A549 (cell line): ENCODE measurements around the gene TMEM121. TPM values are rescaled to one million over a fixed set of nuclear protein-coding genes. Genes with fewer than 3 reads are reported as not detected.
A peak's percentile ranks its signal among the peaks of the same experiment; 100 is the strongest.

Experiments
- ATAC-seq, 2 experiments: fragments of 200-7000 bp in 1 of 2; fragments of >200 bp in 1 of 2; cut with Nextera tagmentation in 1 of 2; cut with Tn5 transposase in 1 of 2; 3 replicates each; pipeline versions ENCODE4 v1.8.0 to v1.9.1; 2018 to 2020; ENCODE audit warnings: mild to moderate bottlenecking in 1 of 2, moderate library complexity in 1 of 2
- CTCF ChIA-PET: fragments of 300-600 bp; sonication (Branson Sonifier 250); formaldehyde crosslinking; extraction: SDS; loops from one replicate; lab custom pipeline; 2021; ENCODE audit warnings: antibody characterized with exemption, inconsistent platforms; lab: Yijun Ruan, JAX
- POLR2A ChIA-PET: fragments of 350-600 bp; formaldehyde crosslinking; extraction: SDS; loops from one replicate; lab custom pipeline; 2021; ENCODE audit warnings: antibody characterized with exemption, inconsistent platforms; lab: Yijun Ruan, JAX
- DNase-seq, 2 experiments: peaks; one replicate each; pipeline versions ENCODE4 v3.0.0 to v3.0.0-alpha.2; 2011 to 2016; ENCODE audit warnings: low read depth in 1 of 2, low spot score in 1 of 2
- FAIRE-seq: peaks from 2 replicates; lab custom pipeline; 2011; peaks lifted over from hg19 to GRCh38; lab: Jason Lieb, UNC
- H3K27ac ChIP-seq, 2 experiments: fragments of >200 bp; sonication (Bioruptor Twin); formaldehyde crosslinking; 3 replicates each; pipeline ENCODE4 v1.5.1; 2016 to 2017
- H3K4me1 ChIP-seq: fragments of >200 bp; sonication (Bioruptor Twin); formaldehyde crosslinking; 3 replicates; pipeline ENCODE4 v1.6.1; 2016
- H3K4me2 ChIP-seq: fragments of >200 bp; sonication (Bioruptor Twin); formaldehyde crosslinking; 3 replicates; pipeline ENCODE4 v1.6.1; 2016
- H3K4me3 ChIP-seq: fragments of >200 bp; sonication (Bioruptor Twin); formaldehyde crosslinking; 3 replicates; pipeline ENCODE4 v1.5.1; 2016
- H3K9me3 ChIP-seq: fragments of >200 bp; sonication (Bioruptor Twin); formaldehyde crosslinking; 3 replicates; pipeline ENCODE4 v1.6.1; 2016
- BCL3 ChIP-seq: fragments of >200 bp; sonication (Bioruptor Twin); formaldehyde crosslinking; IDR thresholded peaks from 3 replicates; pipeline ENCODE4 v1.6.1; 2016
- BHLHE40 ChIP-seq: IDR thresholded peaks from 2 replicates; pipeline ENCODE4 v1.6.1; 2012; ENCODE audit warnings: low read depth, low read length, inconsistent platforms
- CEBPB ChIP-seq, 2 experiments: fragments of >200 bp in 1 of 2; sonication (Bioruptor Twin) in 1 of 2; formaldehyde crosslinking in 1 of 2; IDR thresholded peaks; 2 replicates each; pipeline ENCODE4 v1.6.1; 2012 to 2016
- CHD4 ChIP-seq: fragments of 200-600 bp; sonication (generic); IDR thresholded peaks from 2 replicates; pipeline ENCODE4 v1.6.1; 2016; ENCODE audit warnings: antibody characterized with exemption, mild to moderate bottlenecking, borderline replicate concordance
- CTCF ChIP-seq: fragments of >200 bp; sonication (Bioruptor Twin); formaldehyde crosslinking; IDR thresholded peaks from 3 replicates; pipeline ENCODE4 v1.5.1; 2016
- EHF ChIP-seq: fragments of 250-450 bp; sonication (Bioruptor Pico); IDR thresholded peaks from 2 replicates; pipeline ENCODE4 v1.5.0; 2020; ENCODE audit warnings: mild to moderate bottlenecking
- EP300 ChIP-seq, 2 experiments: fragments of >200 bp; sonication (Bioruptor Twin); formaldehyde crosslinking; IDR thresholded peaks; 2 replicates in 1 of 2; 3 replicates in 1 of 2; pipeline ENCODE4 v1.6.1; 2016 to 2017
- ESRRA ChIP-seq: fragments of 150-350 bp; IDR thresholded peaks from 2 replicates; pipeline ENCODE4 v1.6.1; 2014; ENCODE audit warnings: mild to moderate bottlenecking, low read length, borderline replicate concordance
- FOSL2 ChIP-seq, 2 experiments: fragments of 450-650 bp in 1 of 2; fragments of >200 bp in 1 of 2; sonication (Bioruptor Twin) in 1 of 2; formaldehyde crosslinking; IDR thresholded peaks; 2 replicates each; pipeline versions ENCODE4 v1.5.0 to v1.6.1; 2016 to 2020; ENCODE audit warnings: mild to moderate bottlenecking in 1 of 2, moderate library complexity in 1 of 2
- GATA3 ChIP-seq: IDR thresholded peaks from 2 replicates; pipeline ENCODE4 v1.6.1; 2012; ENCODE audit warnings: borderline replicate concordance
- HDAC2 ChIP-seq: fragments of 200-600 bp; sonication (generic); IDR thresholded peaks from 2 replicates; pipeline ENCODE4 v1.6.1; 2016
- HEYL ChIP-seq: fragments of 250-450 bp; sonication (Bioruptor Pico); IDR thresholded peaks from 2 replicates; pipeline ENCODE4 v1.8.0; 2021; ENCODE audit warnings: mild to moderate bottlenecking, moderate library complexity
- HOXA7 ChIP-seq: fragments of 250-450 bp; sonication (Bioruptor Pico); IDR thresholded peaks from 2 replicates; pipeline ENCODE4 v1.5.0; 2020; ENCODE audit warnings: mild to moderate bottlenecking, moderate library complexity
- JUNB ChIP-seq: fragments of >200 bp; sonication (Bioruptor Twin); formaldehyde crosslinking; IDR thresholded peaks from 2 replicates; pipeline ENCODE4 v1.6.1; 2016
- KDM5A ChIP-seq: fragments of 200-600 bp; sonication (generic); IDR thresholded peaks from 2 replicates; pipeline ENCODE4 v1.6.1; 2016; ENCODE audit warnings: antibody characterized with exemption, mild to moderate bottlenecking
- MAX ChIP-seq: IDR thresholded peaks from 2 replicates; pipeline ENCODE4 v1.6.1; 2012
- MYC ChIP-seq: IDR thresholded peaks from 2 replicates; pipeline ENCODE4 v1.6.1; 2012; ENCODE audit warnings: mild to moderate bottlenecking, inconsistent platforms, low read length, improper control_type of control experiment, borderline replicate concordance
- NPAS2 ChIP-seq: fragments of 250-450 bp; sonication (Bioruptor Pico); IDR thresholded peaks from 2 replicates; pipeline ENCODE4 v1.8.0; 2022; ENCODE audit warnings: mild to moderate bottlenecking, moderate library complexity, borderline replicate concordance
- PHF8 ChIP-seq: fragments of 200-600 bp; sonication (generic); IDR thresholded peaks from 2 replicates; pipeline ENCODE4 v1.6.1; 2016; ENCODE audit warnings: low read depth, mild to moderate bottlenecking, antibody characterized with exemption, moderate library complexity, borderline replicate concordance
- POLR2A ChIP-seq: IDR thresholded peaks from 2 replicates; pipeline ENCODE4 v1.6.1; 2012; ENCODE audit warnings: mild to moderate bottlenecking, low read length
- RAD21 ChIP-seq, 2 experiments: fragments of >200 bp in 1 of 2; sonication (Bioruptor Twin) in 1 of 2; formaldehyde crosslinking in 1 of 2; IDR thresholded peaks in 1 of 2; conservative IDR thresholded peaks in 1 of 2; 2 replicates in 1 of 2; 3 replicates in 1 of 2; pipeline ENCODE4 v1.6.1; 2012 to 2018; ENCODE audit warnings: inconsistent platforms in 1 of 2
- RFX5 ChIP-seq: fragments of 450-650 bp; IDR thresholded peaks from 2 replicates; pipeline ENCODE4 v1.7.1; 2014; ENCODE audit warnings: antibody characterized with exemption, mild to moderate bottlenecking, moderate library complexity
- TFCP2L1 ChIP-seq: fragments of 250-450 bp; sonication (Bioruptor Pico); IDR thresholded peaks from 2 replicates; pipeline ENCODE4 v1.5.0; 2021; ENCODE audit warnings: mild to moderate bottlenecking
- ZFP36 ChIP-seq: fragments of 450-650 bp; IDR thresholded peaks from 2 replicates; pipeline ENCODE4 v1.6.1; 2014; ENCODE audit warnings: borderline replicate concordance; ENCODE audit not compliant: partially characterized antibody
- WGBS: methylation state at CpG from one replicate; pipeline ENCODE4 v1.1.6; 2017; ENCODE audit errors: missing lambda C conversion rate; 5-methylcytosine and 5-hydroxymethylcytosine counted together
- polyA plus RNA-seq, 4 experiments: library from polyadenylated mRNA; depleted of rRNA in 3 of 4; stranded (reverse); fragments of >200 nt; fragmentation: RNase III in 1 of 4; extraction: RNeasy Plus Mini Kit Qiagen cat#74134 plus additional on column Dnase treatment in 1 of 4; gene quantifications; 2 replicates in 3 of 4; 3 replicates in 1 of 4; pipeline ENCODE4 v1.2.3, GENCODE V29; 2011 to 2017
- TF ChIP-seq, protein P1 (sequence below): fragments of 450-650 bp; IDR thresholded peaks from 2 replicates; pipeline ENCODE4 v1.6.1; 2014; ENCODE audit warnings: antibody characterized with exemption
- TF ChIP-seq, protein P2 (sequence below): fragments of 150-350 bp; IDR thresholded peaks from 2 replicates; pipeline ENCODE4 v1.6.1; 2014; ENCODE audit warnings: low read depth, mild to moderate bottlenecking, low read length

The TMEM121 gene
- polyA plus RNA-seq, 2 of the 4 experiments (the other 2 are of a cell fraction) = 2.3 to 5.7 TPM

GRCh38 chr14:105531088-105531893 lies 4.9 kb downstream of the TMEM121 start:
- Histone ChIP-seq H3K4me3 (no peak overlapping the region), H3K9me3 (no peaks in the 10 kb centered on the region), H3K4me1 (peaks cover 17% of the 10 kb centered on the region), H3K27ac (no peak overlapping the region), H3K4me2 (no peak overlapping the region)
- 86% methylated on average over 28 of the region's 30 CpGs for WGBS
- DNase-seq (no peak), ATAC-seq (no peak), FAIRE-seq (no peak)
- POLR2A ChIA-PET = interaction anchor here (1.1 kb wide), 1 partner anchor 50 kb away, joined by 3 read pairs; no protein-coding TSS in a partner anchor
- no peak for TF ChIP-seq EHF
- no peak for TF ChIP-seq GATA3
- no peak for TF ChIP-seq HDAC2
- no peak for TF ChIP-seq PHF8
- TF ChIP-seq CHD4 = no peak
- CTCF ChIA-PET = interaction anchor here (1.0 to 4.1 kb wide), 7 partner anchors 12 to 161 kb away, joined by 3 to 25 read pairs (median 6); partner anchors contain the start of gene TEDC1

- H3K9me3 ChIP-seq = no peaks in the 10 kb centered on the region
- WGBS = 92% methylated on average over 12 of the region's 19 CpGs
- DNase-seq = no peak
- FAIRE-seq = no peak
- H3K4me1 ChIP-seq = peaks cover 14% of the 10 kb centered on the region
- TF ChIP-seq, protein P1, sequence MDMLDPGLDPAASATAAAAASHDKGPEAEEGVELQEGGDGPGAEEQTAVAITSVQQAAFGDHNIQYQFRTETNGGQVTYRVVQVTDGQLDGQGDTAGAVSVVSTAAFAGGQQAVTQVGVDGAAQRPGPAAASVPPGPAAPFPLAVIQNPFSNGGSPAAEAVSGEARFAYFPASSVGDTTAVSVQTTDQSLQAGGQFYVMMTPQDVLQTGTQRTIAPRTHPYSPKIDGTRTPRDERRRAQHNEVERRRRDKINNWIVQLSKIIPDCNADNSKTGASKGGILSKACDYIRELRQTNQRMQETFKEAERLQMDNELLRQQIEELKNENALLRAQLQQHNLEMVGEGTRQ = no peak
- no peak for TF ChIP-seq BHLHE40
- no peak for TF ChIP-seq HEYL (CRISPR knock-in tag)
- TF ChIP-seq, protein P2, sequence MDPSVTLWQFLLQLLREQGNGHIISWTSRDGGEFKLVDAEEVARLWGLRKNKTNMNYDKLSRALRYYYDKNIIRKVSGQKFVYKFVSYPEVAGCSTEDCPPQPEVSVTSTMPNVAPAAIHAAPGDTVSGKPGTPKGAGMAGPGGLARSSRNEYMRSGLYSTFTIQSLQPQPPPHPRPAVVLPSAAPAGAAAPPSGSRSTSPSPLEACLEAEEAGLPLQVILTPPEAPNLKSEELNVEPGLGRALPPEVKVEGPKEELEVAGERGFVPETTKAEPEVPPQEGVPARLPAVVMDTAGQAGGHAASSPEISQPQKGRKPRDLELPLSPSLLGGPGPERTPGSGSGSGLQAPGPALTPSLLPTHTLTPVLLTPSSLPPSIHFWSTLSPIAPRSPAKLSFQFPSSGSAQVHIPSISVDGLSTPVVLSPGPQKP = no peak
- no peak for TF ChIP-seq RFX5
- TF ChIP-seq HOXA7 (CRISPR knock-in tag) = no peak
- TF ChIP-seq KDM5A = no peak
- TF ChIP-seq CEBPB (IDR thresholded peaks at IDR 0.05) = no peak
- TF ChIP-seq ESRRA = no peak
- no peak for TF ChIP-seq TFCP2L1 (CRISPR knock-in tag)
- TF ChIP-seq MAX = no peak
- no peak for TF ChIP-seq FOSL2 (IDR thresholded peaks at IDR 0.05)
- no peak for TF ChIP-seq FOSL2 (CRISPR knock-in tag; IDR thresholded peaks at IDR 0.05)
- no peak for TF ChIP-seq GATA3
- no peak overlapping the region for H3K4me3 ChIP-seq
- ChIA-PET CTCF (interaction anchor here (1.0 to 4.1 kb wide), 10 partner anchors 12 to 159 kb away, joined by 3 to 25 read pairs (median 6); no protein-coding TSS in a partner anchor), POLR2A (no interaction called here)
- no peak overlapping the region for H3K4me2 ChIP-seq
- no peak for ATAC-seq
- no peak overlapping the region for H3K27ac ChIP-seq
Observed at GRCh38 chr14:105531894-105532623, 5.7 kb downstream of the TMEM121 start.

- Histone ChIP-seq H3K27ac (no peak overlapping the region), H3K9me3 (no peaks in the 10 kb centered on the region), H3K4me3 (no peak overlapping the region), H3K4me1 (peaks cover 8% of the 10 kb centered on the region), H3K4me2 (no peak overlapping the region)
- WGBS = 55% methylated on average over 10 of the region's 10 CpGs
- CTCF ChIA-PET = interaction anchor here (0.7 to 4.1 kb wide), 15 partner anchors 11 to 723 kb away, joined by 3 to 25 read pairs (median 5); no protein-coding TSS in a partner anchor
- DNase-seq = peak; percentile 51 to 72
- FAIRE-seq = no peak
- peak; percentile 47 to 76; a peak in 5 of 6 replicates for ATAC-seq
- POLR2A ChIA-PET = no interaction called here
- TF ChIP-seq KDM5A (no peak), BCL3 (no peak), NPAS2 (CRISPR knock-in tag) (no peak), JUNB (no peak), POLR2A (no peak), EHF (no peak), HEYL (CRISPR knock-in tag) (no peak), EP300 (IDR thresholded peaks at IDR 0.05) (no peak), MYC (no peak), ZFP36 (no peak), RAD21 (conservative IDR thresholded peaks at IDR 0.05 in 1 of 2, IDR thresholded peaks at IDR 0.05 in 1 of 2) (peak; percentile 15 to 50; a peak in 2 of 5 replicates), CTCF (peak; percentile 32)
- TF ChIP-seq, protein P1 = no peak
Observed at GRCh38 chr14:105532735-105533141, 6.4 kb downstream of the TMEM121 start.
